SK-N-SH (cell line): ENCODE data around the gene NFE2L3. TPM values are rescaled to one million over a fixed set of nuclear protein-coding genes. Genes with fewer than 3 reads are reported as not detected.

Source experiments
- CTCF ChIA-PET: fragments of 300-600, 350-600 bp; formaldehyde crosslinking; extraction: SDS; loops from one replicate; lab custom pipeline; 2021; lab: Yijun Ruan, JAX
- POLR2A ChIA-PET: fragments of 350-600 bp; sonication (Branson Sonifier 250); formaldehyde crosslinking; extraction: SDS; loops from one replicate; lab custom pipeline; 2020; ENCODE audit warnings: antibody characterized with exemption, inconsistent platforms; lab: Yijun Ruan, JAX
- DNase-seq: peaks from one replicate; pipeline ENCODE4 v3.0.0; 2012
- H2AFZ ChIP-seq: fragments of 200-600 bp; sonication (generic); 2 replicates; pipeline ENCODE4 v1.8.1; 2016; ENCODE audit warnings: antibody characterized with exemption, mild to moderate bottlenecking, low read depth
- H3F3A ChIP-seq: fragments of 200-600 bp; sonication (generic); replicated peaks from 2 replicates; pipeline ENCODE3; 2016; ENCODE audit warnings: antibody characterized with exemption, mild to moderate bottlenecking; ENCODE audit not compliant: insufficient read depth
- H3K27ac ChIP-seq, 2 experiments: fragments of 200-500 bp in 1 of 2; fragments of 200-600 bp in 1 of 2; sonication (Bioruptor generic) in 1 of 2; sonication (generic), shearing (Covaris generic) in 1 of 2; 2 replicates each; pipeline versions ENCODE4 v1.5.1 to v1.6.1; 2014 to 2016; ENCODE audit warnings: low read depth in 2 of 2, inconsistent platforms in 1 of 2, low read length in 1 of 2, mild to moderate bottlenecking in 1 of 2, mixed read lengths in 1 of 2
- H3K27me3 ChIP-seq: fragments of 200-600 bp; sonication (generic), shearing (Covaris generic); 2 replicates; pipeline ENCODE4 v1.6.1; 2016; ENCODE audit warnings: mixed run types; ENCODE audit not compliant: insufficient read depth
- H3K36me3 ChIP-seq, 2 experiments: fragments of 200-500 bp in 1 of 2; fragments of 200-600 bp in 1 of 2; sonication (Bioruptor generic) in 1 of 2; sonication (generic) in 1 of 2; replicated peaks in 1 of 2; 2 replicates each; pipeline versions ENCODE3 to v1.5.1; 2014 to 2016; ENCODE audit warnings: low read length in 1 of 2, mild to moderate bottlenecking in 1 of 2; ENCODE audit not compliant: insufficient read depth in 2 of 2, control insufficient read depth in 1 of 2
- H3K4me1 ChIP-seq, 2 experiments: fragments of 200-500 bp in 1 of 2; fragments of 200-600 bp in 1 of 2; sonication (Bioruptor generic) in 1 of 2; sonication (generic), shearing (Covaris generic) in 1 of 2; 2 replicates each; pipeline versions ENCODE4 v1.5.1 to v1.6.1; 2014 to 2016; ENCODE audit warnings: low read depth in 1 of 2, low read length in 1 of 2, mixed run types in 1 of 2; ENCODE audit not compliant: insufficient read depth in 2 of 2, control insufficient read depth in 1 of 2
- H3K4me2 ChIP-seq: fragments of 200-600 bp; sonication (generic), shearing (Covaris generic); 2 replicates; pipeline ENCODE4 v1.6.1; 2017; ENCODE audit warnings: mixed run types
- H3K4me3 ChIP-seq, 2 experiments: fragments of 200-500 bp in 1 of 2; fragments of 200-600 bp in 1 of 2; sonication (Bioruptor generic) in 1 of 2; sonication (generic), shearing (Covaris generic) in 1 of 2; 2 replicates each; pipeline versions ENCODE4 v1.5.1 to v1.8.1; 2014 to 2016; ENCODE audit warnings: low read depth in 2 of 2, inconsistent platforms in 1 of 2, low read length in 1 of 2, mild to moderate bottlenecking in 1 of 2, mixed read lengths in 1 of 2, moderate library complexity in 1 of 2
- H3K79me2 ChIP-seq: fragments of 200-600 bp; sonication (generic); 2 replicates; pipeline ENCODE4 v1.8.1; 2017; ENCODE audit warnings: mild to moderate bottlenecking; ENCODE audit not compliant: insufficient read depth
- H3K9ac ChIP-seq: fragments of 200-600 bp; sonication (generic); 2 replicates; pipeline ENCODE4 v1.6.1; 2017; ENCODE audit warnings: mixed run types
- H3K9me2 ChIP-seq: fragments of 200-600 bp; sonication (generic); 2 replicates; pipeline ENCODE4 v1.6.1; 2017; ENCODE audit warnings: mixed run types
- H3K9me3 ChIP-seq: fragments of 200-600 bp; sonication (generic); 2 replicates; pipeline ENCODE4 v1.6.1; 2017; ENCODE audit warnings: mixed run types, mild to moderate bottlenecking, moderate library complexity
- H4K20me1 ChIP-seq: fragments of 200-600 bp; sonication (generic); 2 replicates; pipeline ENCODE4 v1.6.1; 2017; ENCODE audit warnings: mild to moderate bottlenecking, mixed run types; ENCODE audit not compliant: insufficient read depth
- EP300 ChIP-seq, 2 experiments: IDR thresholded peaks; 2 replicates each; pipeline versions ENCODE4 v1.4.0 to v1.6.1; 2012; ENCODE audit warnings: borderline replicate concordance in 1 of 2, low read depth in 1 of 2, low read length in 1 of 2
- FOSL2 ChIP-seq: IDR thresholded peaks from 2 replicates; pipeline ENCODE4 v1.4.0; 2012; ENCODE audit warnings: low read depth, mild to moderate bottlenecking, moderate library complexity, borderline replicate concordance
- FOXM1 ChIP-seq: IDR thresholded peaks from 2 replicates; pipeline ENCODE4 v1.4.0; 2012; ENCODE audit warnings: low read depth, mild to moderate bottlenecking
- GATA2 ChIP-seq: sonication (generic); formaldehyde crosslinking; IDR thresholded peaks from 2 replicates; pipeline ENCODE4 v1.5.0; 2020; ENCODE audit warnings: mild to moderate bottlenecking, missing genetic modification reagents
- MEF2A ChIP-seq: IDR thresholded peaks from 2 replicates; pipeline ENCODE4 v1.4.0; 2012; ENCODE audit warnings: low read depth, borderline replicate concordance
- RAD21 ChIP-seq: IDR thresholded peaks from 2 replicates; pipeline ENCODE4 v1.6.1; 2012; ENCODE audit warnings: mild to moderate bottlenecking, low read length
- RCOR1 ChIP-seq: fragments of 150-350 bp; IDR thresholded peaks from 2 replicates; pipeline ENCODE4 v1.6.1; 2017; ENCODE audit warnings: antibody characterized with exemption, low read length
- RFX5 ChIP-seq: IDR thresholded peaks from 2 replicates; pipeline ENCODE4 v1.6.1; 2012; ENCODE audit warnings: mild to moderate bottlenecking, improper control_type of control experiment, low read length
- RXRA ChIP-seq: IDR thresholded peaks from 2 replicates; pipeline ENCODE4 v1.4.0; 2012; ENCODE audit warnings: low read depth, mild to moderate bottlenecking, borderline replicate concordance
- SIN3A ChIP-seq: IDR thresholded peaks from 2 replicates; pipeline ENCODE4 v1.6.1; 2012; ENCODE audit warnings: low read depth, mild to moderate bottlenecking, low read length, moderate library complexity, borderline replicate concordance
- SMC3 ChIP-seq: IDR thresholded peaks from 2 replicates; pipeline ENCODE4 v1.6.1; 2012; ENCODE audit warnings: low read depth, low read length, improper control_type of control experiment
- WGBS: methylation state at CpG from one replicate; pipeline ENCODE4 v1.1.6; 2017; ENCODE audit warnings: low lambda C conversion rate; 5-methylcytosine and 5-hydroxymethylcytosine counted together
- polyA plus RNA-seq, 3 experiments: library from polyadenylated mRNA; depleted of rRNA; stranded (reverse); fragments of >200 nt; gene quantifications; 2 replicates each; pipeline ENCODE4 v1.2.3, GENCODE V29; 2012
- TF ChIP-seq, protein P1 (sequence below): fragments of 150-350 bp; IDR thresholded peaks from 2 replicates; pipeline ENCODE4 v1.6.1; 2017; ENCODE audit warnings: antibody characterized with exemption, low read length, low read depth, borderline replicate concordance
- TF ChIP-seq, protein P2 (sequence below): IDR thresholded peaks from 2 replicates; pipeline ENCODE4 v1.4.0; 2012; ENCODE audit warnings: low read depth
- TF ChIP-seq, protein P3 (sequence below): IDR thresholded peaks from 2 replicates; pipeline ENCODE4 v1.6.1; 2012; ENCODE audit warnings: mild to moderate bottlenecking, low read depth, low read length, moderate library complexity
- TF ChIP-seq, protein P4 (sequence below): IDR thresholded peaks from 2 replicates; pipeline ENCODE4; 2012

Gene NFE2L3
- polyA plus RNA-seq, 1 of the 3 experiments (the other 2 are of a cell fraction): 36.1 TPM

DNA sequence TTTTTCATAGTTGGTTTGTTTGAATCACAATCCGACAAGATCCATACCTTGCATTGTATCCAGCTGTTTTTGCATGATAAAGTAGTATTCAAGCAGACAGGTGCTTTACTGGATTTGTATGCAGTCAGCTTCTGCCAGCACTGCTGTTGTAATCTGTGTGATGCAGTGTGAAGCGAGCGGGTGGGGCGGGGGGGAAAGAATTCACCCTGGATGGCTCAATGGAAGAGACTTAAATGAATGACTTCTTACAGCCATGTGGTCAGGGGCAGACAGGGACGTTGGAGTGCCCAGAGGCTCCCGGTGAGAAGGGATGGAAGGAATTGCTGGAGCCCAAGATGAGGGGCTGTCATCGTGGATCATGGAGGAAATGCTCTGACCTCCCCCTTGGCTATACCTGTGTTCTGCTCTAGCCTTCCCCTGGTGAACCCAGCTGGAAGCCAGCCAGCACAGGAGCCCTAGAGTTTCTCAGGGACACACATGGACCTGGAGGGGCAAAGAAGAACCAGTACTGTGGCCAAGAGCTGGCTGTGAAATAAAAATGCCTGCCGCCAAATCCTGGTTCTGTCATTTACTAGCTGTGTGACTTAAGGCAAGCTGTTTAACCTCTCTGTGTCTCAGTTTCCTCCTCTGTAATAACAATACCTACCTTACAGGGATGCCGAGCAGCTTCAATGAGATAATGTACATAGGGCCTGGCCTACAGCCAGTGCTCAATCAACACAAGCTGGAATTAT is 14.1 kb downstream of the NFE2L3 start:
- POLR2A ChIA-PET: interaction anchor here (0.7 kb wide), 1 partner anchor 16 kb away, joined by 4 read pairs; no protein-coding TSS in a partner anchor
- Histone ChIP-seq H3K9ac (no peak overlapping the region), H3K27me3 (no peaks in the 10 kb centered on the region), H3K36me3 (no peaks in the 10 kb centered on the region), H3K9me2 (no peaks in the 10 kb centered on the region), H4K20me1 (no peaks in the 10 kb centered on the region), H3K4me3 (no peak overlapping the region), H3K4me1 (0 out of 4 replicates have a peak, but pooled peaks cover 0 to 3% of the 10 kb centered on the region in 2 experiments), H3K27ac (no peak overlapping the region), H3F3A (peaks cover 5% of the 10 kb centered on the region), H3K79me2 (peaks cover 38% of the 10 kb centered on the region), H3K9me3 (no peaks in the 10 kb centered on the region), H3K4me2 (no peak overlapping the region), H2AFZ (no peak overlapping the region)
- CTCF ChIA-PET: interaction anchor here (0.9 to 2.6 kb wide), 7 partner anchors 10 to 75 kb away, joined by 3 to 10 read pairs (median 3); no protein-coding TSS in a partner anchor
- TF ChIP-seq FOXM1 (no peak), EP300 (IDR thresholded peaks at IDR 0.05; ENCODE audit: borderline replicate concordance in 1 of 2, low read depth in 1 of 2, low read length in 1 of 2) (no peak), RXRA (no peak), MEF2A (no peak), RCOR1 (no peak), RAD21 (no peak), FOSL2 (no peak), SIN3A (no peak), SMC3 (no peak), RFX5 (no peak), GATA2 (no peak)
- TF ChIP-seq, protein P1, sequence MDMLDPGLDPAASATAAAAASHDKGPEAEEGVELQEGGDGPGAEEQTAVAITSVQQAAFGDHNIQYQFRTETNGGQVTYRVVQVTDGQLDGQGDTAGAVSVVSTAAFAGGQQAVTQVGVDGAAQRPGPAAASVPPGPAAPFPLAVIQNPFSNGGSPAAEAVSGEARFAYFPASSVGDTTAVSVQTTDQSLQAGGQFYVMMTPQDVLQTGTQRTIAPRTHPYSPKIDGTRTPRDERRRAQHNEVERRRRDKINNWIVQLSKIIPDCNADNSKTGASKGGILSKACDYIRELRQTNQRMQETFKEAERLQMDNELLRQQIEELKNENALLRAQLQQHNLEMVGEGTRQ: no peak
- TF ChIP-seq, protein P2, sequence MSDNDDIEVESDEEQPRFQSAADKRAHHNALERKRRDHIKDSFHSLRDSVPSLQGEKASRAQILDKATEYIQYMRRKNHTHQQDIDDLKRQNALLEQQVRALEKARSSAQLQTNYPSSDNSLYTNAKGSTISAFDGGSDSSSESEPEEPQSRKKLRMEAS: no peak
- TF ChIP-seq, protein P3, sequence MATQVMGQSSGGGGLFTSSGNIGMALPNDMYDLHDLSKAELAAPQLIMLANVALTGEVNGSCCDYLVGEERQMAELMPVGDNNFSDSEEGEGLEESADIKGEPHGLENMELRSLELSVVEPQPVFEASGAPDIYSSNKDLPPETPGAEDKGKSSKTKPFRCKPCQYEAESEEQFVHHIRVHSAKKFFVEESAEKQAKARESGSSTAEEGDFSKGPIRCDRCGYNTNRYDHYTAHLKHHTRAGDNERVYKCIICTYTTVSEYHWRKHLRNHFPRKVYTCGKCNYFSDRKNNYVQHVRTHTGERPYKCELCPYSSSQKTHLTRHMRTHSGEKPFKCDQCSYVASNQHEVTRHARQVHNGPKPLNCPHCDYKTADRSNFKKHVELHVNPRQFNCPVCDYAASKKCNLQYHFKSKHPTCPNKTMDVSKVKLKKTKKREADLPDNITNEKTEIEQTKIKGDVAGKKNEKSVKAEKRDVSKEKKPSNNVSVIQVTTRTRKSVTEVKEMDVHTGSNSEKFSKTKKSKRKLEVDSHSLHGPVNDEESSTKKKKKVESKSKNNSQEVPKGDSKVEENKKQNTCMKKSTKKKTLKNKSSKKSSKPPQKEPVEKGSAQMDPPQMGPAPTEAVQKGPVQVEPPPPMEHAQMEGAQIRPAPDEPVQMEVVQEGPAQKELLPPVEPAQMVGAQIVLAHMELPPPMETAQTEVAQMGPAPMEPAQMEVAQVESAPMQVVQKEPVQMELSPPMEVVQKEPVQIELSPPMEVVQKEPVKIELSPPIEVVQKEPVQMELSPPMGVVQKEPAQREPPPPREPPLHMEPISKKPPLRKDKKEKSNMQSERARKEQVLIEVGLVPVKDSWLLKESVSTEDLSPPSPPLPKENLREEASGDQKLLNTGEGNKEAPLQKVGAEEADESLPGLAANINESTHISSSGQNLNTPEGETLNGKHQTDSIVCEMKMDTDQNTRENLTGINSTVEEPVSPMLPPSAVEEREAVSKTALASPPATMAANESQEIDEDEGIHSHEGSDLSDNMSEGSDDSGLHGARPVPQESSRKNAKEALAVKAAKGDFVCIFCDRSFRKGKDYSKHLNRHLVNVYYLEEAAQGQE: no peak
- TF ChIP-seq, protein P4, sequence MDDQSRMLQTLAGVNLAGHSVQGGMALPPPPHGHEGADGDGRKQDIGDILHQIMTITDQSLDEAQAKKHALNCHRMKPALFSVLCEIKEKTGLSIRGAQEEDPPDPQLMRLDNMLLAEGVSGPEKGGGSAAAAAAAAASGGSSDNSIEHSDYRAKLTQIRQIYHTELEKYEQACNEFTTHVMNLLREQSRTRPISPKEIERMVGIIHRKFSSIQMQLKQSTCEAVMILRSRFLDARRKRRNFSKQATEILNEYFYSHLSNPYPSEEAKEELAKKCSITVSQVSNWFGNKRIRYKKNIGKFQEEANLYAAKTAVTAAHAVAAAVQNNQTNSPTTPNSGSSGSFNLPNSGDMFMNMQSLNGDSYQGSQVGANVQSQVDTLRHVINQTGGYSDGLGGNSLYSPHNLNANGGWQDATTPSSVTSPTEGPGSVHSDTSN: no peak
- 85% methylated on average over 9 of the region's 9 CpGs for WGBS
- DNase-seq: no peak
